K562 (cell line): Measurements from ENCODE around the gene DNASE1L2. TPM values are rescaled to one million over a fixed set of nuclear protein-coding genes. Genes with fewer than 3 reads are reported as not detected.

Experiments used
- CBFA2T3 ChIP-seq: fragments of 450-650 bp; IDR thresholded peaks from 2 replicates; pipeline ENCODE4 v1.6.1; 2017
- ELF2 ChIP-seq: fragments of 250-450 bp; sonication (Bioruptor Pico); IDR thresholded peaks from 2 replicates; pipeline ENCODE4 v1.5.0; 2021; ENCODE audit warnings: mild to moderate bottlenecking
- FIP1L1 ChIP-seq: fragments of 200-400 bp; formaldehyde crosslinking; IDR thresholded peaks from 2 replicates; pipeline ENCODE4 v1.6.1; 2018; ENCODE audit warnings: mild to moderate bottlenecking, low read depth, low read length; ENCODE audit not compliant: poor library complexity, severe bottlenecking
- HDGF ChIP-seq: fragments of 450-650 bp; IDR thresholded peaks from 2 replicates; pipeline ENCODE4 v1.6.1; 2016
- IFI16 ChIP-seq: fragments of 250-450 bp; sonication (Bioruptor Pico); IDR thresholded peaks from 2 replicates; pipeline ENCODE4 v2.1.2; 2022; ENCODE audit warnings: mild to moderate bottlenecking, inconsistent platforms
- SIN3B ChIP-seq: fragments of 450-650 bp; IDR thresholded peaks from 2 replicates; pipeline ENCODE4 v1.6.1; 2017; ENCODE audit warnings: low read depth, mild to moderate bottlenecking, moderate library complexity
- SLC30A9 ChIP-seq: fragments of 250-450 bp; sonication (Bioruptor Pico); IDR thresholded peaks from 2 replicates; pipeline ENCODE4 v1.8.0; 2022; ENCODE audit warnings: mild to moderate bottlenecking, moderate library complexity
- STAG1 ChIP-seq: sonication (generic); formaldehyde crosslinking; IDR thresholded peaks from 2 replicates; pipeline ENCODE4 v1.5.0; 2020; ENCODE audit warnings: missing genetic modification reagents, borderline replicate concordance
- XRCC4 ChIP-seq: IDR thresholded peaks from one replicate; pipeline ENCODE4 v1.6.1; 2011; ENCODE audit not compliant: insufficient read depth, insufficient read length; ENCODE audit errors: extremely low read depth
- ZNF124 ChIP-seq: sonication (generic); formaldehyde crosslinking; IDR thresholded peaks from 2 replicates; pipeline ENCODE4 v1.8.1; 2022; ENCODE audit warnings: missing genetic modification reagents
- ZNF583 ChIP-seq: fragments of 250-450 bp; sonication (Bioruptor Pico); IDR thresholded peaks from 2 replicates; pipeline ENCODE4 v1.4.0; 2020
- ZNF589 ChIP-seq: fragments of 200-800 bp; sonication (Bioruptor generic); IDR thresholded peaks from 2 replicates; pipeline ENCODE4 v1.6.1; 2016; ENCODE audit warnings: low read depth, missing genetic modification characterization, missing compliant biosample characterization
- ZNF780A ChIP-seq: fragments of 250-450 bp; sonication (Bioruptor Pico); IDR thresholded peaks from 2 replicates; pipeline ENCODE4 v1.5.0; 2021; ENCODE audit warnings: mild to moderate bottlenecking
- polyA plus RNA-seq, 8 experiments: library from polyadenylated mRNA; depleted of rRNA in 4 of 8; stranded (reverse) in 5 of 8; unstranded in 3 of 8; fragments of >200 nt; fragmentation: Nextera tagmentation in 2 of 8; fragmentation: Illumina TruSeq in 1 of 8; extraction: Ambion mirVana in 2 of 8; extraction: Trizol in 1 of 8; gene quantifications; 2 replicates each; pipeline versions ENCODE4 v1.2.1 to v1.2.3, GENCODE V29; 2011 to 2014; ENCODE audit warnings: inconsistent platforms in 1 of 8, missing spikeins in 1 of 8
- total RNA-seq, 7 experiments: library from RNA; depleted of rRNA in 6 of 7; stranded (reverse); fragments of >200 nt in 6 of 7; fragmentation: Illumina TruSeq in 2 of 7; extraction: Trizol in 2 of 7; gene quantifications; 2 replicates each; pipeline versions ENCODE4 v1.2.1 to v1.2.3, GENCODE V29; 2011 to 2021; ENCODE audit warnings: low replicate concordance in 1 of 7
- TF ChIP-seq, protein P1 (sequence below), 2 experiments: fragments of 450-650 bp in 1 of 2; sonication (generic) in 1 of 2; formaldehyde crosslinking in 1 of 2; IDR thresholded peaks; 2 replicates each; pipeline versions ENCODE4 v1.7.1 to v1.9.0; 2016 to 2022; ENCODE audit warnings: inconsistent platforms in 1 of 2, mild to moderate bottlenecking in 1 of 2, missing genetic modification reagents in 1 of 2
- TF ChIP-seq, protein P2 (sequence below): fragments of 450-650 bp; IDR thresholded peaks from 2 replicates; pipeline ENCODE4 v1.6.1; 2016; ENCODE audit warnings: mild to moderate bottlenecking
- TF ChIP-seq, protein P3 (sequence below): fragments of 450-650 bp; conservative IDR thresholded peaks from 2 replicates; pipeline ENCODE4 v1.6.1; 2016; ENCODE audit warnings: missing genetic modification characterization, low read depth, mild to moderate bottlenecking, control low read depth, missing compliant biosample characterization

Gene DNASE1L2
- total and polyA plus RNA-seq, 9 of the 15 experiments (the other 6 are each of a cell fraction or from before 2014, with no cell fraction given): 0.08 to 2.7 (median 1.7) TPM; not detected in 1

GRCh38 chr16:2223221-2223941 is 12.9 kb upstream of the DNASE1L2 start, which contains the start of gene E4F1 (continued):
- TF ChIP-seq XRCC4 (no peak), ZNF780A (CRISPR knock-in tag) (no peak), ZNF589 (CRISPR knock-in tag) (no peak), ELF2 (CRISPR knock-in tag) (no peak), ZNF124 (CRISPR knock-in tag) (no peak), STAG1 (CRISPR knock-in tag) (no peak), SIN3B (peak; percentile 68; the same call in 1 of the 2 replicates), CBFA2T3 (no peak), HDGF (no peak), ZNF583 (CRISPR knock-in tag) (no peak), FIP1L1 (peak; percentile 69), SLC30A9 (CRISPR knock-in tag) (no peak), IFI16 (CRISPR knock-in tag) (no peak)
- TF ChIP-seq, protein P1, sequence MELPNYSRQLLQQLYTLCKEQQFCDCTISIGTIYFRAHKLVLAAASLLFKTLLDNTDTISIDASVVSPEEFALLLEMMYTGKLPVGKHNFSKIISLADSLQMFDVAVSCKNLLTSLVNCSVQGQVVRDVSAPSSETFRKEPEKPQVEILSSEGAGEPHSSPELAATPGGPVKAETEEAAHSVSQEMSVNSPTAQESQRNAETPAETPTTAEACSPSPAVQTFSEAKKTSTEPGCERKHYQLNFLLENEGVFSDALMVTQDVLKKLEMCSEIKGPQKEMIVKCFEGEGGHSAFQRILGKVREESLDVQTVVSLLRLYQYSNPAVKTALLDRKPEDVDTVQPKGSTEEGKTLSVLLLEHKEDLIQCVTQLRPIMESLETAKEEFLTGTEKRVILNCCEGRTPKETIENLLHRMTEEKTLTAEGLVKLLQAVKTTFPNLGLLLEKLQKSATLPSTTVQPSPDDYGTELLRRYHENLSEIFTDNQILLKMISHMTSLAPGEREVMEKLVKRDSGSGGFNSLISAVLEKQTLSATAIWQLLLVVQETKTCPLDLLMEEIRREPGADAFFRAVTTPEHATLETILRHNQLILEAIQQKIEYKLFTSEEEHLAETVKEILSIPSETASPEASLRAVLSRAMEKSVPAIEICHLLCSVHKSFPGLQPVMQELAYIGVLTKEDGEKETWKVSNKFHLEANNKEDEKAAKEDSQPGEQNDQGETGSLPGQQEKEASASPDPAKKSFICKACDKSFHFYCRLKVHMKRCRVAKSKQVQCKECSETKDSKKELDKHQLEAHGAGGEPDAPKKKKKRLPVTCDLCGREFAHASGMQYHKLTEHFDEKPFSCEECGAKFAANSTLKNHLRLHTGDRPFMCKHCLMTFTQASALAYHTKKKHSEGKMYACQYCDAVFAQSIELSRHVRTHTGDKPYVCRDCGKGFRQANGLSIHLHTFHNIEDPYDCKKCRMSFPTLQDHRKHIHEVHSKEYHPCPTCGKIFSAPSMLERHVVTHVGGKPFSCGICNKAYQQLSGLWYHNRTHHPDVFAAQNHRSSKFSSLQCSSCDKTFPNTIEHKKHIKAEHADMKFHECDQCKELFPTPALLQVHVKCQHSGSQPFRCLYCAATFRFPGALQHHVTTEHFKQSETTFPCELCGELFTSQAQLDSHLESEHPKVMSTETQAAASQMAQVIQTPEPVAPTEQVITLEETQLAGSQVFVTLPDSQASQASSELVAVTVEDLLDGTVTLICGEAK (IDR thresholded peaks at IDR 0.05): no peak
- TF ChIP-seq, protein P1 (CRISPR knock-in tag; IDR thresholded peaks at IDR 0.05): no peak
- TF ChIP-seq, protein P2, sequence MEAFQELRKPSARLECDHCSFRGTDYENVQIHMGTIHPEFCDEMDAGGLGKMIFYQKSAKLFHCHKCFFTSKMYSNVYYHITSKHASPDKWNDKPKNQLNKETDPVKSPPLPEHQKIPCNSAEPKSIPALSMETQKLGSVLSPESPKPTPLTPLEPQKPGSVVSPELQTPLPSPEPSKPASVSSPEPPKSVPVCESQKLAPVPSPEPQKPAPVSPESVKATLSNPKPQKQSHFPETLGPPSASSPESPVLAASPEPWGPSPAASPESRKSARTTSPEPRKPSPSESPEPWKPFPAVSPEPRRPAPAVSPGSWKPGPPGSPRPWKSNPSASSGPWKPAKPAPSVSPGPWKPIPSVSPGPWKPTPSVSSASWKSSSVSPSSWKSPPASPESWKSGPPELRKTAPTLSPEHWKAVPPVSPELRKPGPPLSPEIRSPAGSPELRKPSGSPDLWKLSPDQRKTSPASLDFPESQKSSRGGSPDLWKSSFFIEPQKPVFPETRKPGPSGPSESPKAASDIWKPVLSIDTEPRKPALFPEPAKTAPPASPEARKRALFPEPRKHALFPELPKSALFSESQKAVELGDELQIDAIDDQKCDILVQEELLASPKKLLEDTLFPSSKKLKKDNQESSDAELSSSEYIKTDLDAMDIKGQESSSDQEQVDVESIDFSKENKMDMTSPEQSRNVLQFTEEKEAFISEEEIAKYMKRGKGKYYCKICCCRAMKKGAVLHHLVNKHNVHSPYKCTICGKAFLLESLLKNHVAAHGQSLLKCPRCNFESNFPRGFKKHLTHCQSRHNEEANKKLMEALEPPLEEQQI: no peak
- TF ChIP-seq, protein P3, sequence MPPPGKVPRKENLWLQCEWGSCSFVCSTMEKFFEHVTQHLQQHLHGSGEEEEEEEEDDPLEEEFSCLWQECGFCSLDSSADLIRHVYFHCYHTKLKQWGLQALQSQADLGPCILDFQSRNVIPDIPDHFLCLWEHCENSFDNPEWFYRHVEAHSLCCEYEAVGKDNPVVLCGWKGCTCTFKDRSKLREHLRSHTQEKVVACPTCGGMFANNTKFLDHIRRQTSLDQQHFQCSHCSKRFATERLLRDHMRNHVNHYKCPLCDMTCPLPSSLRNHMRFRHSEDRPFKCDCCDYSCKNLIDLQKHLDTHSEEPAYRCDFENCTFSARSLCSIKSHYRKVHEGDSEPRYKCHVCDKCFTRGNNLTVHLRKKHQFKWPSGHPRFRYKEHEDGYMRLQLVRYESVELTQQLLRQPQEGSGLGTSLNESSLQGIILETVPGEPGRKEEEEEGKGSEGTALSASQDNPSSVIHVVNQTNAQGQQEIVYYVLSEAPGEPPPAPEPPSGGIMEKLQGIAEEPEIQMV: no peak
